HG03558 (cell line): ENCODE measurements around the gene CPSF4L.
A peak's percentile ranks its signal among the peaks of the same experiment; 100 is the strongest.
"Not testable (repeated sequence)": the region's sequence is repeated elsewhere in the genome, so short reads cannot be mapped to it uniquely, and the experiment has no call there.

Source experiments
- ATAC-seq: cut with Tn5 transposase; IDR thresholded peaks from one replicate; pipeline ENCODE4 v1.9.1; 2021; ENCODE audit warnings: moderate number of reproducible peaks; ENCODE audit not compliant: unreplicated experiment; ENCODE audit errors: extremely low read depth

CPSF4L gene

DNA sequence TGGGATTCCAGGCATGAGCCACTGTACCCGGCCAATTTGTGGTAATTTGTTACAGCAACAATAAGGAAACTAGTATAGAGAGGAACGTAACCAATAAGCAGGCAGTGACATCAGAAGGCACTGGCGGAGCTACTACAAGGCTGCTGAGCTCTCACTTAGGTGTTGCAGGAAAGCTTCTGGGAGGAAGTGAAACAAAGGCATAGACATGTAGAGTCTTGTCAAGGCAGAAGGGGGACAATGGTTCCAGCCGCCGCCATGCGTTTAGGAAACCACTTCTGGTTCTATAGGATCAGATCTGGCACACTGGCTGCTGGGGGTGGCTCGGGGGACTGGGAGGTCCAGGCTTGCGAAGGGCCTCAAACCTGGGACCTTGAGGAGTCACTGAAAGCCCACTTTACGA, 9.4 kb upstream of the CPSF4L start:
- peak; percentile 90 for ATAC-seq

DNA sequence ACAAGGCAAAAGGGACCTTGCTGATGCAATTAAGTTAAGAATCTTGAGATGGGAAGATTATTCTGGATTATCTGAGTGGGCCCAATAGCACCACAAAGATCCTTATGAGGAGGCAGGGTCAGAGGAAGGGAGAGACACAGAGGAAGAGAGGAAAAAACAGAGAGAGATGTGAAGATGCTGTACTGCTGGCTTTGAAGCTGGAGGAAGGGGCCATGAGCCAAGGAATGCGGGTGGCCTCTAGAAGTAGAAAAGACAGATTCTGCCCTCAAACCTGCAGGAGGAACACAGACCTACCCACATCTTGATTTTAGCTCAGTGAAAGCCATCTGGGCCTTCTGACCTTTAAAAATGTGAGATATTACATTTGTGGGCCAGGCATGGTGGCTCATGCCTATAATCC, 8.1 kb upstream of the CPSF4L start:
- ATAC-seq, result no peak

DNA sequence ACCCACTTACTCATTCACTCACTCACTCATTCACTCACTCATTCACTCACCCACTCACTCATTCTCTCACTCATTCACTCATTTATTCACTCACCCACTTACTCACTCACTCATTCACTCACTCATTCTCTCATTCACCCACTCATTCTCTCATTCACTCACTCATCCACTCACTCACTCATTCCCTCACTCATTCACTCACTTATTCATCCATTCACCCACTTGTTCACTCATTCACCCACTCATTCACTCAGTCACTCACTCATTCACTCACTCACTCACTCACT, 7.6 kb upstream of the CPSF4L start:
- no peak for ATAC-seq

DNA sequence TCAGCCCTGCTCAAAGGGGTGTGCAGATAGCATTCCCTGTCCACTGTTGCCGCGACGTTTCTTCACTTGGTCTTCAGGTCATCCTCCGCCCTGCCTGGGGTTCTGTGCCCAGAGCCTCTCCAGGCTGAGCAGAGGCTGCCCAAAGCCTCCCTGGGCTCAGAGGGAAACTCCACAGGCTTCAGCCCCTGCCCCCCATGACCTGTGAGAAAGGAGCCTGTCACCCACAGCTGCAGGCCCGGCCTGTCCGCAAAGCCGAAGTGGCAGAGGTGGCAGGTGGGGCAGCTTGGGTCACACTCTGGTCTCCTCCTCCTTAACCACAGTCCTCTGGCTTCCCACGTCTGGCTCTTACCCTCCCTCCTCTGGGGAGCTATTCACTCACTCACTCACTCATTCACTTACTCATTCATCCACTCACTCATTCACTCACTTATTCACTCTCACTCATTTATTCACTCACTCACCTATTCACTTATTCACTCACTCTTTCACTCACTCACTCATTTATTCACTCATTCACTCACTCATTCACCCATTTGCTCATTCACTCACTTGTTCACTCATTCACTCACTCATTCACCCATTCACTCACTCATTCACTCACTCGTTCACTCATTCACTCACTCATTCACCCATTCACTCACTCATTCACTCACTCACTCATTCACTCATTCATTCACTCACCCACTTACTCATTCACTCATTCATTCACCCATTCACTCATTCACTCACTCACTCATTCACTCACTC, 7.1 kb upstream of the CPSF4L start:
- ATAC-seq, result no peak

DNA sequence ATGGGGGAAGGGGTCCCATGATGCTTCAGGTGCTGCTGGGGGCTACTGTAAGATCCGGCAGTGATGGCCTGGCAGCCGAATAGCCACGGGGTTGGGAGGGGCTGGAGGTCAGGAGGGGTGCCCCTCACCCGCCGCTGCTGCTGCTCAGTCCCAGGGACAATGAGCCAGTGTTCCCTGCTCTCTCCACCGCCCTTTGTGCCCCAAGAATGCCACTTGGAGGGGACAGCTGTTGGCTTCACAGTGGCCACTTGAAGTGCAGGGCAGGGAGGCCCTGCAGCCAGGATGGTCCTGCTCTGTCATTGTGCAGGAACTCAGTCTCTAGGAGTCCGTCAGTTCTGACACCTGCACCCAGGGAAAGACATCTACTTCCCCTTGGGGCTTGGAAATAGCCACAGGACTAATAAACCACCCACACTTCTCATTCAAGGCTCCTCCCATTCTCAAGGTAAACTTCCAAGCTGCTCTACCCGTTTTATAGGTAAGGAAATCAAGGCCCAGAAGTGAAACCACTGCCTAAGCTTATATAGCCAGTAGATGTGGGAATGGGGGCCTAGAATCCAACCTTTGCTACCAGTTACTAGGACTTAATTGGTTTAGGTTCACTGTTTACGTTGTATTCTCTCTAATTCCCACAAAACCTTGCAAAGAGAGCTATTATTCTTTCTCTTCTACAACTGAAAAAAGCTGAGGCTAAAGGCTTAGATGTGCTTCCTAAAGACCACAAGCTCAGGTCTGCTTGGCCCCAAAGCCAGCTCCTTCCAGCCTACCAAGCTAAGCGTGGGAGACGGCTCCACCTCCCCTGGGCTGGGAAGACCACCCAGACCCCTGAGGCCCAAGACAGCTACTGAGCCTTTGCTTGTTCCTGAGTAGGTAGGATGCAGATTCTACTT, 6.2 kb upstream of the CPSF4L start:
- ATAC-seq, result no peak

DNA sequence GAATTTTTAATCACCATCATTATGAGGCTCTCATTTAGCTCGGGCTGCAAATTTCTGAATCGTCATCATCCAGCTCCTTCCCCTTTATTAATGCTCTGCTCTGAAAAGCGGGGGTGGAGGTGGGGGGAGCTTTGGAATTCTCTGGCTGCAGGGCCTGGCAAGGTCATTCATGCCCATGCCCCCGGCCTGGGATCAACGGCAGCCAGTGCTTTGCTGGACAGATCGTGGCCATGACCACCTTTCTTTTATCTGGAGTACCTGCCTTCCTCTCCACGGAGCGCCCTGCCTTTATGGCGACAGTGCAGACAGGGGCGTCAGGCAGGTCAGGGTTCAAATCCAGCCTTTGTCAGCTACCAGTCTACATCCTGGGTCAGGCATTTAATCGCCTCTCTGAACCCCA, 5.1 kb upstream of the CPSF4L start:
- no peak for ATAC-seq

DNA sequence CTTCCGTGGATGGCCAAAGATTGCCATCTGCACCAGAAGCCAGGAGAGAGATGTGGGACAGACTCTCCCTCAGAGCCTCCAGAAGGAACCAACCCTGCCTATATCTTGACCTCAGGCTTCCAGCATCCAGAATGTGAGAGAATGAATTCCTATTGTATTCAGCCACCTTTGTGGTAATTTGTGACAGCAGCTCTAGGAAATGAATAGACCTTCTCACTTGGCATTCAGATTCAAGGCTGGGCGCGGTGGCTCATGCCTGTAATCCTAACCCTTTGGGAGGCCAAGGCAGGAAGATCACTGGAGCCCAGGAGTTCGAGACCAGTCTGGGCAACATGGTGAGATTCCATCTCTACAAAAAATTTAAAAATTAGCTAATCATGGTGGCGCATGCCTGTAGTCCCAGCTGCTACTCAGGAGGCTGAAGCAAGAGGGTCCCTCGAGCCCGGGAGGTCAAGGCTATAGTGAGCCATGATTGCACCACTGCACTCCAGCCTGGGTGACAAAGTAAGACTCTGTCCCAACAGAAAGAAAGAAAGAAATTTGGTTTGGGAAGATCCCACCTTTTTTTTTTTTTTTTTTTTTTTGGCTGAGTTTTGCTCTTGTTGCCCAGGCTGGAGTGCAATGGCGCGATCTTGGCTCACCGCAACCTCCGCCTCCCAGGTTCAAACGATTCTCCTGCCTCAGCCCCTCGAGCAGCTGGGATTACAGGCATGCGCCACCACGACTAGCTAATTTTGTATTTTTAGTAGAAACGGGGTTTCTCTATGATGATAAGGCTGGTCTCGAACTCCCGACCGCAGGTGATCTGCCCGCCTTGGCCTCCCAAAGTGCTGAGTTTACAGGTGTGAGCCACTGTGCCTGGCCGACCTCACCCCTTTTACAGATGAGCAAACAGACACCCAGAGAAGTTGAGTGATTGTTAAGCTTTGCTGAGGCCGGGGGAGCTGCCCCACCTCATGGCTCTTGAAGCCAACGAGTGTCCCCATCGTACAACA, 4.3 kb upstream of the CPSF4L start:
- ATAC-seq, result no peak

DNA sequence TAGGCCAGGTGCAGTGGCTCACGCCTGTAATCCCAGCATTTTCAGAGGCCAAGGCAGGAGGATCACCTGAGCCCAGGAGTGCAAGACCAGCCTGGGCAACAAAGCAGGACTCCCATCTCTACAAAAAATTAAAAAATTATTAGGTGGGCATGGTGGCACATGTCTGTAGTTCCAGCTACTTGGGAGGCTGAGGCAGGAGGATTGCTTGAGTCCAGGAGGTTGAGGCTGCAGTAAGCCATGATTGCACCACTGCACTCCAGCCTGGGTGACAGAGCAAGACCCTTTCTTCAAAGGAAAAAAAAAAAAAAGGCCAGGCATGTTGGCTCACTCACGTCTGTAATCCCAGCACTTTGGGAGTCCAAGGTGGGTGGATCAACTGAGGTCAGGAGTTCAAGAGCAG, 2.8 kb upstream of the CPSF4L start:
- ATAC-seq, result not testable (repeated sequence)

DNA sequence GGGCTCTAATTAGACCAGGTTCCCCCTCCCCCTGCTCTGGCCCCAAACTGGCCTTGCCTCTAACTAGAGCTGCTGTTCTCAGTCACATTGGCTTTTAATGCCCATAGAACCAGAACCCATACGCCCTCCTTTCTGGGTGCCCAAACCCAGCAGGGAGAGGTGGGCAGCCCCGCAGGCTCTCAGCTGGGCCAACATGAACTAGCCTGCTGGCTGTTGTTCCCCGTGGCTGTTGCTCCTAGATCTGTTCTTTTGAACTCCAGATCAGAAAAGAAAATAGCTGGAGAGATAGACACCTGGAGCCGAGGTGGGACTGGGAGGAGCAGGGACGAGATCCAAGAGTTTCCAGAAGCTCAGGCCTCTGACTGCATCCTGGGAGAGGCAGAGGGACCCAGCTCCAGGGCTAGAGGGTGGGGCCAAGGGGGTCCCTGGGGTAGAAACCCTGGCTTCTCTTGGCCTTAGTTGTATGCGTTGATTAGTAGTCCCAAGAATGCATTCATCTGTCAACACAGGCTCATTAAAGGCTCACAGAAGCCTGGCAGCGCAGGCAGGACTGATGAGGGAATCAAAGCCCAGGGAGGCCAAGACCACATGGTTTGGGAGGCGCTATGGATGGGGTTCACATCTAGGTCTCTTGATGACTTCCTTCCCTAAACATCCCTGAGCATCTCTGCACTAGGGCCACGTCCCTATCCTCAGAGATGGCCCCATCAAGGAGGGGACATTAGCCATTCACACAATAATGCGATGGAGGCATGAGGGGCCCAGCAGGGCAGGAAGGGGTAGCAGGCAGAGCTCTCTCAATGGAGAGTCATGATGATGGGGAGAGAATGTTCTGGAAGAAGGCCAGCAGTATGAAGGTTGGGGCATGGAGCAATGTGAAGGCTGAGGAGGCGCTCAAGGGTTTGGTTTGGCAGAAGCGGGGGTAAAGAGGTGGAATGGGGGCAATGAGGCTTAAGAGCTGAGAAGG, 1.3 kb upstream of the CPSF4L start:
- no peak for ATAC-seq

DNA sequence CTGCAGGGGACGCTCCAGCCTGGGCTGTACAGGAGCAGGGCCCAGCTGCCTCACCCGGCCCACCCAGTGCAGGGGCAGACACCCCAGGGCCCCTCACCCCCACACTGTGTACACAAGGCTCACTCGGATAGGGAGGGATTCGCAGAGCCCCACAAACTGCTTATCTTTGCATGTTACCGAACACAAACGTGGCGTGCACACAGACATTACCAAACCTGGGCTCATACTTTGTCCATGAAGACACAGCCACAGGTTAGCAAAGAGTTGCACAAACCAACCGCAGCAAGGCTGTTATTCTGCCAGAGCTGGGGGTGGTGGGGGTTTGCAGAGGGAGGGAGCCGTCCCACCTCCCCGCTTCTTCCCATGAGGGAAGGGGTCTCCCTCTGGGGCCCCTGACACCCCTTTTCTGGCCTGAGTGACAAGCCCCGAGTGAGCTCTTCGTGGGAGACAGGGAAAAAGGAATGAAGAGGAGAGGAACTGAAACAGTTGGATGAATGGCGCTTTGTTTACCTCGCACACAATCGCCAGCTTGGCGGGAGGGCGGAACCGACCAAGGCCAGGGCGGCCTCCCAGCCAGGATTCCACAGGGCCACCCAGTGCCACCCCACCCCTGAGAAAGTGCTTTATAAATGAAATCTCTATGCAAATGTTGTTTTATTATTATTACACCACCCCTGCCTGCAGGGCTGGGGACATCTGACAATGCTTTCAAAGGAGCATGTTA, 434 bp upstream of the CPSF4L start:
- ATAC-seq, result no peak

DNA sequence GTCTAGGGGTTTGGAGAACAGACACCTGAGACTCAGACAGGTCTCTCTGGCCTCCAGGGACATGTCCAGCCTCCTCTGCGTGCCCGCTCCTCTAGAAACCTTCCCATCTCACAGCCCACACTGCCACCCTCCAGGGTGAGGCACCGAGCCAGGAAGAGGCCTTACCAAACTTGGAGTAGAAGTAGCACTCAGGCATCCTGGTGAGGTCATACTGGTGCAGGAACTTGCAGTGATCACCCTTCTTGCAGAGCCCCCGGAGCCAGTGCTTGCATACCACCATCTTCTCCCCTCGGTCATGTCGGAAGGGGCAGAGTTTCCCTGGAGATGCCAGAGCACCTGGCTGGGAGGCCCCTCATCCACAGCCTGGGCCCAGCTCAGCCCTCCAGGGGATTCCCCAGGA, 4.2 kb downstream of the CPSF4L start:
- ATAC-seq, result no peak

DNA sequence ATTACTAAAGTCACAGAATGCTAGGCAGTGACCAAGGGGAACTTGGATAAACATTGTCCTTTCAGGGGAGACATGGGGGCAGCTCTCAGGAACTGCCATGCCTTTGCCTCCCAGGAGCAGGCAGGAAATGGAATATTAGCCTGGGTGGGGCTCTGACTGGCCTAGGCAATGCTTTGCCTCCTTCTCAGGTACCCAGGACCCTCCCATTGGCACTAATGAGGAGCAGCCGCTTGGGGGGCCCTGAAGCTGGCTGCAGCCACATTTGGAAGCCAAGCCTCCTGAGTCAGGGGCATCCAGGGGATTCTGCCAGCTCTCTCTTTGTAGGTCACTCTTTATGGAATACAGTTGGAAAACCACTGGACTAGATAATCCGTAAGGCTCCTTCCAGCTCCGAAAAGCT, 5.5 kb downstream of the CPSF4L start:
- no peak for ATAC-seq

DNA sequence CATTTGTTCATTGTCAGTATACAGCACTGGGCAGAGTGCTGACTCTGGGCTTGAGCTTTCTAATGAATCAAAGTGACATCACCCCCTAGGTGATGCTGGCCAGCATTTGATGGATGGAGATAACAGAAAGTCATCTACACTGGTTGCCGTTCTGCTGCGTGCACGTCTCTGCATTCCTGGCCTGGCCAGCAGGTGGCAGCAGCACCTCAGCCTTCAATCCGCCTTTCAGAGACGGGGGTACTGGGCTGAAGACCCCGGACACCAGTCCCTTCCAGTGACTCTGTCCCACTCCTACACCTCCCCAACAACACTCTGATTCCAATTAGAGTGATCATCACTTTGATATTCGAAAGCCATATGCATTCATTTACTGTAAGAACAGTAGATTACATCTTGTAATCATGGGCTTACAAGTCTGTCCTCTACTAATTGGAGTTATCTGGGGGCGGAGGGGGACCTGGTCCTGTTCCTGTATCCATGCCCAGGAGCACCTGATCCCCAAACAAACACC, 6.0 kb downstream of the CPSF4L start:
- no peak for ATAC-seq

DNA sequence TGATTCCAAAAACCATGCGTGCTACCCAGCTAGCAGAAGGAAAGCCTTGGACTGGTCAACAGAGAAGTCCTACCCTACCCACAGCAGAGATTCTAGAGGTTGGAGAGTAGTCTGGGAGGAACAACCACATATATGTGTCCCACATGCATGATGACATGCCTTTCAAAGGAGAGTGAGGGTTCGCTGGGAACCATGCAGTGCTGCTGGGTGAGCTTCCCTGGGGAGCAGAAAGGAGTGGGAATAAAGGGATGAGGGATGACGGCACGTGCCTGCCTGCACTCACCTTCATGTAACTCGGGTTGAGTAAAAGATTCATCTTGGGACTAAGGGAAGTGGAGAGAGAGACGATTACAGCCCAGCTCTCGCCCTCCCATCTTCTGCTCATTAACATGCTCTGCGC, 9.8 kb downstream of the CPSF4L start:
- ATAC-seq, result no peak

DNA sequence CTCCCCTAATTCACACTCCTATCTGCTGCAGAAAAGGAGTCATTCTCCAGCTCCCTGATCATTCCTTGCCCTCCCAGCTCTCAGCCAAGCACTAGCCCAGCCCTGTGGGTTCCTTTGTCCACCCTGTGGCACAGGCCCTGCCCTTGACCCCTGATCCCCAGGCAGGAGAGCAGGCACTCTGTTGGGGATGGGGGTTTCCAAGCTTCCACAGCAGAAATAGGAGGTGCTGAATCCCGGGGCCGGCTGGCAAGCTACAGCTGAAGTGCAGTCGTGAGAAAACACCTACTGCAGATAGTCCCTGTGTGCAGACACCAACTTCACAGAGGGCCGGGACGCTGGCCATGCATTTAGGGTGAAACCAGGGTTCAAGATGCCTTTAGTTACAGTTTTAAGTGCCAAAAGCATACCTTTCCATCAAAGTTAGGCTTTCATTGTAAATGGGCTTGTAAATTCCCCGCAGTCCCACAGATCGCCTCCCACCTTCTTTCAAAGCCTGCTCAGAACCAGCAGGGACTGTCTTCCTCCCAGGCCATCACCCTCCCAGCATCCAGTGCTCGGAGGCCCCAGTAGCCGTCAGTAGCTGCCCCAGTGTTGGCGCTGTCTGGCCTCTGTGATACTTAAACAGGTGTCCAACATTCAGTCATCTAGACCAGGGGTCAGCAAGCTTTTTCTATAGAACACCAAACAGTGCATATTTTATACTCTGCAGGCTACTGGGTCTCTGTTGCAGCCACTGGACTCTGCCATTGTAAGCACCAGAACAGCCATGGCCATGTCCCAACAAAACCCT, 10.6 kb downstream of the CPSF4L start:
- no peak for ATAC-seq

DNA sequence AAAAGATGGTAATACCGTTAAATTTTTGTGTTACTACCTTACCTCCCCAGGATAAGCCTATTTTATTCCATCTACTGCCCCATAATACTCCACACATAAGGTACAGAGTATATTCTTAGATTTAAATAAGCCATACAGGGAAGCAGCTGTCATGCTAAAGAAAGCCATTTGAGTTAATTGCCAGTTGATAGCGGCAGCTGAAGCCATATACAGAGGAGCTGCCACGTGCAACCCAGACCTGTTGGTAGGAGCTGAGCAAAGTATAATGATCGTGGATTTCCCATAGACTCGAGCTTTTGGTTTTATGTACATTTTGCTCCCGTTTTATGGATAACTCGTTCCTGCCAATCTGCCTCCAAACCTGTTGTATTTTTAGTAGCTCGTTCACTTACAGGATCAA, 12.0 kb downstream of the CPSF4L start:
- ATAC-seq, result no peak

DNA sequence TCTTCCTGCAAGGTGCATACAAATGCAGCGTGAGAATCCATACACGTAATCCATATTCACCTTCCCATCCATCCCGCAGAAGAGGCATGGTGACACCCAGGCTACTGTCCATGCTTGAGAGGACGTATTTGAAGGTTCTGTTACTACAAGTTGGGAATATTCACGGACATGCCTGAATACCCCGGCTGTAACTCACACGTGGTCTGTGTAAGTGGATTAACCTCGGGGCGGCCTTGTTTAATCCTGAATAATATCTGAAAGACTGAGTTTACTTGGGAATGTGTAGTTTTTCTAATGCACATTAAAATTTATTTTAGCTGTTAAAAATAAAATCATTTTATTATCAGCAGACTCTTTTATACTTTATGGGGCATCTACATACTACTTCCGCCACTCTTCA, 13.1 kb downstream of the CPSF4L start:
- no peak for ATAC-seq

DNA sequence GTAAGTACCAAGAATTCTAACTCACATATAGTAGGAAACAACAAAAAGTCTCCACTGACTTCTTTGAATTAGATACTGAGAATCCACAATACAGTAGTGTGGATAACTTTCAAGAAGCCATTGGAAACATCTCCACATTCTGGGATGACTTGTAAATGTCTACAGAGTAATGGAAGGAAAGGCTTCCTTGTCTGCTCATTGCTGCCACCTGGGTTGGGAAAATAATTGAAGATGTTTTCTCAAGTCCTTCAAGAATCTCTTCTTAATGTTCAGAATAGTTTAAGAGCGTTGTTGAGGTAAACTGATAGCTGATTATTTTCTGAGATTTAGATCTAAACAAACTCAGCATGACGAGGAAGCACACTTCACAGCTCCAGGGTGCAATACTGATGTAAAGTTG, 14.0 kb downstream of the CPSF4L start:
- ATAC-seq, result no peak
